ENCODE measurements around the gene GSS. TPM values are rescaled to one million over a fixed set of nuclear protein-coding genes. Genes with fewer than 3 reads are reported as not detected.

Gene GSS
- total RNA-seq, 1 donor from 2014 or later: 17.2 TPM

DNA sequence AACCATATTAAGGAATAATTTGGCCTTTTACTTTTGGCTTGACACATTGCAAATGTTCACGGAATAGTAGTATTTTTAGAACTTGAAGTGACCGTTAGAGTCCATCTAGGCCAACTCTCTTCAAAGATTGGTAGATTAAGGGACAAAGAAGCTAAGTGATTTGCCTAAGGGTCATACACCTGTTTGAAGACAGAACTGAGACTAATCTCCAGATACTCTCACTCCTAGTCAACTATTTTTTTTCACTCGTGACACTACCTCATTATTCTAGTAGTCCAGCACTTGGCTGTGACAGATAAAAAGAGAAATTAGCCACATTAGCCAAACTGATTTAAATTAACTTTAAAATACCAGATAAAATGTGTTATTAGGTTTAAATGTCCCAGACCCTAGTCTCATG lies 68.6 kb downstream of the GSS start:
- intact Hi-C loops (cut with micrococcal nuclease): no loop called here
- Histone ChIP-seq H3K4me1 (peaks cover 55% of the 10 kb centered on the region), H3K9me3 (replicated peaks) (no peaks in the 10 kb centered on the region), H3K36me3 (peaks cover 31% of the 10 kb centered on the region), H3K27me3 (ENCODE audit: low read depth) (no peaks in the 10 kb centered on the region), H3K27ac (replicated peaks) (no peak overlapping the region), H3K4me3 (no peak overlapping the region)
- DNase-seq: no peak
- no peak for TF ChIP-seq CTCF (IDR thresholded peaks at IDR 0.05; ENCODE audit: borderline replicate concordance)

DNA sequence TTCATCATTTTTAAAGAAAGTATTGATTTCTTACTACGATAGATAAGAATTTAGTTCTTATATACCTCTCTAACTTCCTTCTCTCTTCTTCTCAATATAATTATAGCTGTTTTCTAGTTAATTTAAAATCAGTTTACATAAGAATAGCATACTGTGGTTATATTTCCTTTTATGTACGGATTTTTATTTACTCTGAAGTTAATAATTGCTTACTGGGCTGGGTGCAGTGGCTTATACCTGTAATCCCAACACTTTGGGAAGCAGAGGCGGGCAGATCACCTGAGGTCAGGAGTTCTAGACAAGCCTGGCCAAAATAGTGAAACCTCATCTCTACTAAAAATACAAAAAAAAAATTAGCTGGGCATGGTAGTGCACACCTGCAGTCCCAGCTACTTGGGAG lies 69.5 kb downstream of the GSS start:
- no peaks in the 10 kb centered on the region for H3K27me3 ChIP-seq (ENCODE audit: low read depth)
- DNase-seq: no peak
- TF ChIP-seq CTCF (IDR thresholded peaks at IDR 0.05; ENCODE audit: borderline replicate concordance): no peak
- H3K4me1 ChIP-seq: peaks cover 46% of the 10 kb centered on the region
- peaks cover 31% of the 10 kb centered on the region for H3K36me3 ChIP-seq
- no peaks in the 10 kb centered on the region for H3K9me3 ChIP-seq (replicated peaks)
- no peak overlapping the region for H3K4me3 ChIP-seq
- no peak overlapping the region for H3K27ac ChIP-seq (replicated peaks)
- intact Hi-C loops (cut with micrococcal nuclease): no loop called here

- DNase-seq: no peak
- Histone ChIP-seq H3K4me1 (peaks cover 45% of the 10 kb centered on the region), H3K4me3 (no peak overlapping the region), H3K36me3 (peaks cover 31% of the 10 kb centered on the region), H3K9me3 (replicated peaks) (no peaks in the 10 kb centered on the region), H3K27ac (replicated peaks) (no peak overlapping the region), H3K27me3 (ENCODE audit: low read depth) (no peaks in the 10 kb centered on the region)
- TF ChIP-seq CTCF (IDR thresholded peaks at IDR 0.05; ENCODE audit: borderline replicate concordance): no peak
- intact Hi-C loops (cut with micrococcal nuclease): no loop called here
These were observed 71.3 kb downstream of the GSS start for GRCh38 chr20:34884260-34884659.

- Histone ChIP-seq H3K27me3 (ENCODE audit: low read depth) (no peaks in the 10 kb centered on the region), H3K36me3 (peaks cover 31% of the 10 kb centered on the region), H3K4me3 (no peak overlapping the region), H3K27ac (replicated peaks) (no peak overlapping the region), H3K9me3 (replicated peaks) (no peaks in the 10 kb centered on the region), H3K4me1 (peaks cover 45% of the 10 kb centered on the region)
- intact Hi-C loops (cut with micrococcal nuclease): no loop called here
- DNase-seq: no peak
- TF ChIP-seq CTCF (IDR thresholded peaks at IDR 0.05; ENCODE audit: borderline replicate concordance): no peak
These were observed 71.8 kb downstream of the GSS start for GRCh38 chr20:34883809-34884208.

DNA sequence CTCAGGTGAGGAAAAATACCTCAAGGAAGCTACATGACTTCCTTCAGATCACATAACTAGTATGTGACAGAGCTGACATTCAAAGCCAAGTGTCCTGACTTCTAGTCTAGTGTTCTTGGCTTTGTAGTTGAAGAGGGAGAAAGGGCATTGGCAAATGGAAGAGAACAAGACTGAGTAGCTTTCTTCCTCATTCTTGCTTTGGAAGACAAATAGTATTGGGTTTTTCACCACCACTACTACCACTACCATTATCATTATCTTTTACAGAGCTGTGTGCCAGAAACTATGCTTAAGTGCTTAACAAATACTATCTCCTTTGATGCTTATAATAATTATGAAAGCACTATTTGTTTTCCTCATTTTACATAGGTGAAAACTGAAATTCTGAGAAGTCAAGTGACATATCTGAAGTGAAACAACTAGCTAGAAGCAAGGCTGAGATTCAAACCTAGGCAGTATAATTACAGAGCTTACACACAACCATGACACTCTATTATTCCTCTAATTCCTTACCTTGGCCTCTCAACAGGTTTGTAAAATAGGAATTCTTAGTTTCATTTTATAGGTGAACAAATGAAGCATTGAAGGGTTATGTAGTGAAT lies 72.4 kb downstream of the GSS start:
- Histone ChIP-seq H3K27ac (replicated peaks) (peak overlapping the region; percentile 0), H3K9me3 (replicated peaks) (no peaks in the 10 kb centered on the region), H3K27me3 (ENCODE audit: low read depth) (no peaks in the 10 kb centered on the region), H3K4me3 (no peak overlapping the region), H3K36me3 (peaks cover 31% of the 10 kb centered on the region), H3K4me1 (peaks cover 45% of the 10 kb centered on the region)
- no peak for DNase-seq
- no peak for TF ChIP-seq CTCF (IDR thresholded peaks at IDR 0.05; ENCODE audit: borderline replicate concordance)
- intact Hi-C loops (cut with micrococcal nuclease): no loop called here
